GM19395 (cell line): ENCODE measurements around the gene ARSK.

Experiments used
- ATAC-seq: cut with Tn5 transposase; IDR thresholded peaks from one replicate; pipeline ENCODE4 v1.9.1; 2021; ENCODE audit warnings: mild to moderate bottlenecking, moderate library complexity; ENCODE audit not compliant: unreplicated experiment

The ARSK gene

GRCh38 chr5:95554647-95555548 is at the start of gene ARSK, which contains the start of gene SKIC3:
Gene ARSK, plus strand, starts transcription at chr5:95555101. Its CDS starts 178 bp downstream, at chr5:95555279.
Gene SKIC3, minus strand, starts transcription at chr5:95554977. Its CDS starts 7,827 bp downstream, at chr5:95547150.
- peak; percentile 93 for ATAC-seq

GRCh38 chr5:95508550-95508949 is 46.4 kb upstream of the ARSK start:
- no peak for ATAC-seq

- ATAC-seq, result no peak
These were observed 43.3 kb upstream of the ARSK start for GRCh38 chr5:95511606-95512005.

- no peak for ATAC-seq
These were observed 36.5 kb upstream of the ARSK start for GRCh38 chr5:95518417-95518816.

- ATAC-seq, result no peak
These were observed 35.8 kb upstream of the ARSK start for GRCh38 chr5:95519151-95519550.

GRCh38 chr5:95519681-95520080 is 35.2 kb upstream of the ARSK start:
- ATAC-seq, result no peak

GRCh38 chr5:95520206-95520605 is 34.7 kb upstream of the ARSK start:
- ATAC-seq, result no peak

GRCh38 chr5:95524423-95524822 is 30.5 kb upstream of the ARSK start:
- no peak for ATAC-seq

GRCh38 chr5:95526871-95527270 is 28.0 kb upstream of the ARSK start:
- no peak for ATAC-seq

- no peak for ATAC-seq
These were observed 26.3 kb upstream of the ARSK start for GRCh38 chr5:95528565-95528964.

- no peak for ATAC-seq
These were observed 24.5 kb upstream of the ARSK start for GRCh38 chr5:95530416-95530815.

- ATAC-seq, result peak; percentile 50
These were observed 23.4 kb upstream of the ARSK start for GRCh38 chr5:95531491-95531890.

- ATAC-seq, result no peak
These were observed 22.5 kb upstream of the ARSK start for GRCh38 chr5:95532415-95532814.

GRCh38 chr5:95533106-95533505 is 21.8 kb upstream of the ARSK start:
- no peak for ATAC-seq

- no peak for ATAC-seq
These were observed 21.1 kb upstream of the ARSK start for GRCh38 chr5:95533761-95534160.

GRCh38 chr5:95537501-95537900 is 17.4 kb upstream of the ARSK start:
- ATAC-seq, result no peak

GRCh38 chr5:95543017-95543705 is 11.7 kb upstream of the ARSK start:
- no peak for ATAC-seq

GRCh38 chr5:95549030-95549429 is 5.9 kb upstream of the ARSK start:
- no peak for ATAC-seq

GRCh38 chr5:95554331-95554646 is 612 bp upstream of the ARSK start:
- ATAC-seq, result peak; percentile 36

- ATAC-seq, result no peak
These were observed 652 bp downstream of the ARSK start for GRCh38 chr5:95555553-95555952.

- no peak for ATAC-seq
These were observed 2.9 kb downstream of the ARSK start for GRCh38 chr5:95557841-95558240.

GRCh38 chr5:95562282-95562681 is 7.4 kb downstream of the ARSK start:
- no peak for ATAC-seq
